ELR (cell line): ENCODE measurements around the gene LGALS3.

ENCODE experiments used
- DNase-seq: peaks from one replicate; pipeline ENCODE4 v3.0.0-alpha.2; 2015; ENCODE audit warnings: low read depth

The LGALS3 gene

DNA sequence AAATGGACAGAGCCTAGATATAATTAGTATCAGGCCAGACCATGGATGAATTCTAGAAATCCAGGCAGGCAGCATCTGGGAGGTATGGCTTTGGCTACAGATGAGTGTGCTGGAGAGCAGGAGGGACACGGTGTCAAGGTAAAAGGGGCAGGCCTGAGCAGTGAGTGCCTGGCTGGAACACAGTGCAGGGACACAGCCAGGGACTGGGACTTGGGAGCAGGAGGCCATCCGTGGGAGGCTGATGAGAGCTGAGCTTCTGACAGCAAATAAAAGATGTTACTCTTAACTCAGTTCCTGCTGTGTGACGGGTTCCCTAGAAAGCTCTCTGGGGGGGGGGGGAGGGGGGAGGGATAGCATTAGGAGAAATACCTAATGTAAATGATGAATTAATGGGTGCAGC, 13.6 kb upstream of the LGALS3 start:
- no peak for DNase-seq

DNA sequence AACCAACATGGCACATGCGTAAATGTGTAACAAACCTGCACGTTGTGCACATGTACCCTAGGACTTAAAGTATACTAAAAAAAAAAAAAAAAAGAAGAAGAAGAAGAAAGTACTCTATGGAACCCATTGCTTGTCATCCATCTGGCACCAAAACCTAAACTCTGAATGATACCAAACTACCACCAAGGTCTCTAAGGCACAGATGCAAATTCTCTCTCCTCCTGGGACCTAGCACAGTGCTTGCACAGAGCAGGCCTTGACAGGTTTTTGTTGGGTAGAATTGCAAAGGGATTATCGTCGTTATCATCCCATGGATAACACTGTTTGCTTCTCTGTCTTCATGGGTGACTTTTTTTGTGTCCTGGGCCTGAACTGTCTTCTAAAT, 13.2 kb upstream of the LGALS3 start:
- no peak for DNase-seq

DNA sequence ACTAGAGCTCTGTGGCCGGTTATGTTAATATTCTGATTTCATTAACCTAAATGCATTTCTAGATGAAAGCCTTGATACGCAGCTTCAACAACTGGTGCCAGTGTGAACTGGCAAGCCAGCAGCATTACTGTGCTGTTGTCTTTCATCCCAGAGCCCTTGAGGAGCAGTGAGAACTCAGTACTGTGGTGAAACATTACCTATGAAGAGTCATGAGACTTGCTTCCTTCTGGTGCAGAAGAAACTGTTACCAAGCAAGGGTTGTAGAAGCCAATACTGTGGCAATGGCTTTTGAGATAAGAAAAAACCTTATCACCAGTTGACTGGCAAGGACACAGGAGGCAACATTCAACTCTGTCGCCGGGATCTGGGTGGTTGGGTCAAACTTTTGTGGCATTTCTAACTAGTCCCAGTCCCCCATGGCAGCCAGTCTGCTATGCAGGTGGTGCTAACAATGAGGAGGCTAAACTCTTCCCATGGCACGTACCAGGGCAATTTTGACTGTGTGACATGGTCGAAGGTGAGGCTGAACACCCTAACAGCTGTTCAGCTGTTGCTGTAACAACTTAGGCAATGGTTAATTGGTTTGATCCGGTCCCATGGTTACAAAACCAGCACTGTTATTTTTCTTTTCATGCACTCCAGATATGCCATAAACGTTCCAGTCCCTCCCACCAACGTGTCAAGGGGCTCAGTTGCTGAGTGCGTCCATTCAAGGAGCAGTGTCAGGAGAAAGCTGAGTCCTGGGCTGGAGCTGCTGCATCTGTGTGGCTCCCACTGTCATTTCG, 12.6 kb upstream of the LGALS3 start:
- DNase-seq: no peak

DNA sequence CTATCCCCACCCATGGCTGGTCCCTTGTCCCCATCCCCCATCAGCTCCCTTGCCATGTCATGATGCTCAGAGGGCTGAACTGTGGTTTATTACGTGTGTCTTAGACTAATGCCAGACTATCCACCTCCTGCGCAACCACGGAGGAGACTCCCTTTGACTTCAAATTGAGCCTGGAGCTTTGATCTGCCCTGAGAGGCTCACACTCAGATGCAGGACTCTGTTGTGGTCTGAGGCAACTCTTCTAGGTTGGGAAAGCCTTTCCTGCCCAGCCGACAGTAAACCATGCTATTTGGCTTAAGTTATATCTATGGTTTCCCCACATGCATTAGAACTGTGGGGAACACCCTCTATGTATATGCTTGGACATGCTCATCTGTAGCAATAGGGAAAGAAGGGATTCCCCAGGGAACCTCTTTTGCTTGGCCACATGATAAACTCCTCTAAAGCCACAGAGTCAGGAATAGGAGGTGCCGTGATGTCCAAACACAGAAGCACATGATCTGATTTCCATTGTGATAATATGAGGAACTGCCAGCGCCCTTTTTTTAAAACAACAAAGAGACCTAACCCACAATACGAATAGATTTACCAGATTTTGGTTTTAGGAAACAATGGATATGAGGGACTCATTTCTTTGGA, 11.1 kb upstream of the LGALS3 start:
- no peak for DNase-seq

GRCh38 chr14:55118761-55119160, 10.3 kb upstream of the LGALS3 start:
- no peak for DNase-seq

- DNase-seq: no peak
Observed at GRCh38 chr14:55120571-55121495, 8.2 kb upstream of the LGALS3 start.

DNA sequence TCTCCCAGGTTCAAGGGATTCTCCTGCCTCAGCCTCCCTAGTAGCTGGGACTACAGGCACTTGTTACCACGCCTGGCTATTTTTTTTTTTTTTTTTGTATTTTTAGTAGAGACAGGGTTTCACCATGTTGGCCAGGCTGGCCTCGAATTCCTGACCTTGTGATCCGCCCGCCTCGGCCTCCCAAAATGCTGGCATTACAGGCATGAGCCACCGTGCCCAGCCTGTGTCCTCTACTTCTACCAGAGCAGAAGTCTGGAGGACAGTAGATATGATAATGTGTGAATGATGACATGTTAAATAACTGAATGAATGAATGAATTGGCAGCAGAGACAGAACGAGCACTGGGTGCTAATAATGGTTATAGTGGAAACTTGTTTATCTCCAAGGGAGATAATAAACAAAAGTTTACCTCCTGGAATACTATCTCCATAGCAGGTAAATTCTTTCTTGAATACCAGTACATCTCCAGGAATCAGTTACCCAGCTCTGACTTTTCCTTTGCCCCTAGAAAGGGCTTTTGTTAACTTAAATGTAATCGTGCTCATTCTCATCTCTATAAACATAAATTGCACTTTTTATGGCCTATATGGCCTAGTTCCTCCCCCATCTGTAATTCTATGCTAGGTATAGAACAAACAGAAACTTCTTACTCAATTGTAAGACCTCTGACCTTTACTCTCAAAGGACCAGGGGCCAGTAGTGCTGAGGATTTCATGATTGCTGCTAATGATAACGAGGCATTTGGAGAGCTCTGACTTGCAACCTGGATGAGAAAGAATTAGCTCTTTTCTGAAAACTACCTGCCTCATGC, 7.2 kb upstream of the LGALS3 start:
- DNase-seq: no peak

GRCh38 chr14:55122440-55122986, 6.5 kb upstream of the LGALS3 start:
- DNase-seq: no peak

- peak; percentile 90 for DNase-seq
Observed at GRCh38 chr14:55123101-55123500, 6.0 kb upstream of the LGALS3 start.

GRCh38 chr14:55123852-55124639, 5.0 kb upstream of the LGALS3 start:
- DNase-seq: peak; percentile 28

- DNase-seq: no peak
Observed at GRCh38 chr14:55124774-55125386, 4.2 kb upstream of the LGALS3 start.

- peak; percentile 19 for DNase-seq
Observed at GRCh38 chr14:55125403-55125802, 3.6 kb upstream of the LGALS3 start.

DNA sequence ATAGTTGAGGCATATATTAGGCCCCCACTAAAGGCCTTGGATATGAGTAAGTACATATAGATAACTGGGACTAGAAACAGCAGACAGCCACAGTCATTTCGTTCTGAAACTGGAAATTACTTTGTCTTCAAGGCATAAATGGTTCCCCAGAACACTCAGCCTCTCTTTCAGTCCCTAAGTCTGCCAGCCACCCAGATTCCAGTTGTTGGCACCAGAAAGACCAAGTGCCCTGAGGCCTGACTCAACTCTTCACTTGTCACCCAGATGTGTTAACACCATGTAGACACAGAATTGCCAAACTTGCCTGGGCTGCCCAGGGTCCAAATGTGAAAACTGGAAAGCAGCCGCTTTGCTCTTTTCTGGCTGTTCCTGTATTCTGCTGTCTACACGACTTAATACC, 3.0 kb upstream of the LGALS3 start:
- DNase-seq: no peak

DNA sequence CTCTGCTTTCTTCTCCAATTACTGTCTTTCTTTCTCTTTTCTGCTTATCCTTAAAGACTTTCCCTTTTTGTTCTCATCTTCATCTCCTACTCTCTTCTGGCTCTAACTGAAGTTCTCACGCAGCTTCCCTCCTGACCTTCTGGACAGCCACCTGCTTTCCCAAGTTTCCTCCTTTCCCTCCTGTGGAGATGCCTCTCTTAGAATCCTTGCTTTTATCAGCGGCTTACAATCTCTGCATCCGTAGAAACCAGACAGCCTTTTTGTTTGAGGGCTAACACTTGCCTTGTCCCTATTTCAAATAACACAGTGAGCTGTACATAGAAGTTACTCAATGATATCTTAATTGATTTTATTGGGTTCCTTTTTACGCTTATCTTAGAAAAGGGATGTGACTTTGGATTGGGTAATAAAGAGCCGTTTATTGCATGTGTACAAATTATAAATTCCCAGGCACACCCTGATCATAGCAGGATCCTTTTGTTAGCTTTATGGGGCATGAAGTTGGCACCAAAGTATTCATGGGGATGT, 2.1 kb upstream of the LGALS3 start:
- DNase-seq: no peak

GRCh38 chr14:55127460-55127951, 1.5 kb upstream of the LGALS3 start:
- DNase-seq: peak; percentile 92

DNA sequence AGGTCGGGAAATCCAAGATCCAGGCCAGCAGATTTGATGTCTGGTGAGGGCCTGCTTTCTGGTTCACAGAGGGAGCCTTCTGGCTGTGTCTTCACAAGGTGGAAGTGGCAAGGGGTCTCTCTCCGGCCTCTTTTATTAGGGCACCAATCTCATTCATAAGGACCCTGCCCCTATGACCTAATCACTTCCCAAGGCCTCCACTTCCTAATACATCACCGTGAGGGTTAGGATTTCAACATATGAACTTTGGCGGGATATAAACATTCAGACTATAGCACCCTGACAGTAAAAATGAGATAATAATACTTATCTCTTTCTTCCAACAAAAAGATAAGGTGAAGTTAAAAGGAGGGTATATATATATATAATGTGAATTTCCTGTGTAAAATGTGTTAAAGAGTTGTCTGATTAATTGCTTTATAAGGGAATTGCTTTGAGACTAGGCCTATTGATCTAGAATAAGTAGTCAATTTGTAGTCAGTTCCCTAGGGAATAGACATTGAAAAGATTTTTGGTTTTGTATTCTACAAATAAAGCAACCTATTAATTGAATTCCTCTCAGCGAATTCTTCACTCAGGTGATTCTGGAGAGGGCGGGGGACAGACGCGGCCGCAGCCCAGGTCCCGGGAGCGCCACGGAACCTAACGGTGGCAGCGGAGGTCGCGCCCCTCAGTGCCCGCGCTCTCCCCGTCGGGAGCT, 516 bp upstream of the LGALS3 start:
- DNase-seq: no peak

- DNase-seq: peak; percentile 81
Observed at GRCh38 chr14:55129428-55130195, 560 bp downstream of the LGALS3 start.

GRCh38 chr14:55130196-55130550, 1.1 kb downstream of the LGALS3 start:
- peak; percentile 48 for DNase-seq
